GM23338 (cell line): ENCODE measurements around the gene RNF26.

Experiments used
- CREB1 ChIP-seq: fragments of 250-450 bp; sonication (Bioruptor Pico); IDR thresholded peaks from 2 replicates; pipeline ENCODE4 v1.5.0; 2020; ENCODE audit warnings: low read depth, mild to moderate bottlenecking, moderate library complexity
- CTCF ChIP-seq, 2 experiments: fragments of 200-600 bp in 1 of 2; sonication (generic) in 1 of 2; conservative IDR thresholded peaks; 2 replicates each; pipeline versions ENCODE4 v1.5.1 to v1.6.1; 2016 to 2017; ENCODE audit warnings: antibody characterized with exemption in 2 of 2, low read depth in 2 of 2, mild to moderate bottlenecking in 2 of 2, moderate library complexity in 1 of 2
- ETS1 ChIP-seq: IDR thresholded peaks from 2 replicates; pipeline ENCODE4 v1.6.1; 2016; ENCODE audit warnings: antibody characterized with exemption
- EZH2 ChIP-seq: fragments of 200-600 bp; sonication (generic); IDR thresholded peaks from one replicate; pipeline ENCODE4 v1.8.0; 2017; ENCODE audit warnings: antibody characterized with exemption, mild to moderate bottlenecking, low read depth; ENCODE audit not compliant: unreplicated experiment
- POLR2AphosphoS5 ChIP-seq: IDR thresholded peaks from 2 replicates; pipeline ENCODE4 v1.6.1; 2016; ENCODE audit warnings: antibody characterized with exemption, low read depth
- STAT1 ChIP-seq: IDR thresholded peaks from one replicate; pipeline ENCODE4 v1.6.1; 2016; ENCODE audit warnings: antibody characterized with exemption; ENCODE audit not compliant: unreplicated experiment
- ZNF331 ChIP-seq: fragments of 250-450 bp; sonication (Bioruptor Pico); IDR thresholded peaks from 2 replicates; pipeline ENCODE4 v1.5.0; 2020; ENCODE audit warnings: low read depth, mild to moderate bottlenecking, moderate library complexity

- TF ChIP-seq ZNF331 (CRISPR knock-in tag) (no peak), CREB1 (CRISPR knock-in tag) (no peak), EZH2 (no peak), POLR2AphosphoS5 (no peak), CTCF (conservative IDR thresholded peaks at IDR 0.05; ENCODE audit: low read depth in 2 of 2) (no peak), ETS1 (no peak), STAT1 (no peak)
Measured at GRCh38 chr11:119351232-119351631, 16.9 kb downstream of the RNF26 start.
